CD4-positive, alpha-beta T cell treated with Interleukin-6 for 4 hours (primary cell): ENCODE measurements around the gene CCL7.

Experiments
- DNase-seq: peaks from one replicate; pipeline ENCODE4 v3.0.0-alpha.2; 2020; ENCODE audit warnings: mixed read lengths

The CCL7 gene

GRCh38 chr17:34248511-34249024, 21.5 kb upstream of the CCL7 start:
- no peak for DNase-seq

- no peak for DNase-seq
Observed at GRCh38 chr17:34249061-34249460, 21.0 kb upstream of the CCL7 start.

GRCh38 chr17:34249478-34249877, 20.5 kb upstream of the CCL7 start:
- DNase-seq, result no peak

DNA sequence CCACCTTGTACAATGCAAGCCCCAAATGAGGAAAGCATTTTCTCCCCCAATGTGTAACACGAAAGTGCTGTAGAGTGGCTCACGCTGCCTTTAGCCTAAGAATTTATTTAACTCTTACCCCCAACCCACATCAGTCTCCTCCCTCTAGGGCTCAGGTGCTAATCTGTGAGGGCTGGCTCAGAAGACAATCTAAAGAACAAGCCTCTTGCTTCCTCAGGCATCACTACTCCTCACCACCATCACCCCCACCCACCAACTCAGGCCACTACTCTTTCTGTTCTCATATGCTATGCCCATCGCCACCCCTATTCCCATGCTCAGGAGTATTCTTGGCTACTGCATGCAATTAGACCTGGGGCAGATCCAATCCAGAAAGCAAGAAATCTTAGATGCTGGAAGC, 18.8 kb upstream of the CCL7 start:
- DNase-seq, result no peak

DNA sequence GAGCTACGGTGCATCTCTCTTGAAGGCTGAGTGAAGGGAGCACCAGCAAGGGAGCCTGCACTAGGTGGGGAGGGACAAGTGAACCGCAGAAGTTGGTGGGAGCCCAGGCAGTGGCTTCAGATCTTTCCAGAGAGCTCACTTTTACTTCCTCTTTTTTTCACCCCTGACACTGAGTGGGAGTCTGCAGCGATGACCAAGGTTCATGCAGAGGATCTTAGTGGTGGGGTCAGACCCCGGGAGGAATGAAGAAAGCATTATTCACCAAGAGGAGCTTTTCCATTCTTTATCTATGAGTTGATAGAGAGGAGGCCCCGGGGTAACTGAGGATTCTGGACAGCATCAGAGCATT, 18.0 kb upstream of the CCL7 start:
- no peak for DNase-seq

DNA sequence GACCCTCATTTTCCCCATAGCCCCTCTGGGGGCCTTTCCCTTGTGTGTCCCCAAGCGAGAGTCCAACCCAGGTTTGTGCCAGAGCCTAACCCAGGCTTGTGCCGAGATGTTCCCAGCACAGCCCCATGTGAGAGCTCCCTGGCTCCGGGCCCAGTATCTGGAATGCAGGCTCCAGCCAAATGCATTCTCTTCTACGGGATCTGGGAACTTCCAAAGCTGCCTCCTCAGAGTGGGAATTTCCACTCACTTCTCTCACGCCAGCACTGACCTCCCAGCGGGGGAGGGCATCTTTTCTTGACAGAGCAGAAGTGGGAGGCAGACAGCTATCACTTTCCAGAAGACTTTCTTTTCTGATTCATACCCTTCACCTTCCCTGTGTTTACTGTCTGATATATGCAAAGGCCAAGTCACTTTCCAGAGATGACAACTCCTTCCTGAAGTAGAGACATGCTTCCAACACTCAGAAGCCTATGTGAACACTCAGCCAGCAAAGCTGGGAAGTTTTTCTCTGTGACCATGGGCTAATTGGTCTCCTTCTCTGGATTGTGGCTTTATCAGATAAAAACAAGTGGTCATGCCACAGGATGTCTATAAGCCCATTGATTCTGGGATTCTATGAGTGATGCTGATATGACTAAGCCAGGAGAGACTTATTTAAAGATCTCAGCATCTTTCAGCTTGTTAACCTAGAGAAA, 17.4 kb upstream of the CCL7 start:
- no peak for DNase-seq

GRCh38 chr17:34253139-34253525, 16.9 kb upstream of the CCL7 start:
- DNase-seq, result no peak

DNA sequence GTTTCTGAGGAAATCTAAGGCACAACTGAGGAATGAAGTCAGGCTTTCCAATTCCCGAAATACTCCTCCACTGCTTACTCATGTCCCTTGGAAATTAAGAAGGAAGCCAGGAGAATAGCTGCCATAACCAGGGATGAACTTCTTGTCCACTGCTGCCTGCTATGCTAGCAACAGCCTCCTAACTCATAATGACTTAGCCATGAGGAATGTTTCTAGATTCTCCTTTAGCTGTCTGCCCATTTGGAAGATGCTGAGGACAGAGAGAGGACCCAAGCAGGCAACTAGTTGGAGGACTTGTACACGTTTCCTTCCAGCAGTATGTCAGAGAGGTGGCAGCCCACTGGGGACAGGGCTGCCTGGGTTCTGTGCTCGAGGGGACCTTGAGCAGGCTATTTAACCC, 15.9 kb upstream of the CCL7 start:
- DNase-seq, result no peak

- DNase-seq, result no peak
Observed at GRCh38 chr17:34254651-34255380, 15.2 kb upstream of the CCL7 start, which contains the start of gene CCL2. Gene CCL2, plus strand, starts transcription at chr17:34255285. Its CDS starts 65 bp downstream, at chr17:34255350.

DNA sequence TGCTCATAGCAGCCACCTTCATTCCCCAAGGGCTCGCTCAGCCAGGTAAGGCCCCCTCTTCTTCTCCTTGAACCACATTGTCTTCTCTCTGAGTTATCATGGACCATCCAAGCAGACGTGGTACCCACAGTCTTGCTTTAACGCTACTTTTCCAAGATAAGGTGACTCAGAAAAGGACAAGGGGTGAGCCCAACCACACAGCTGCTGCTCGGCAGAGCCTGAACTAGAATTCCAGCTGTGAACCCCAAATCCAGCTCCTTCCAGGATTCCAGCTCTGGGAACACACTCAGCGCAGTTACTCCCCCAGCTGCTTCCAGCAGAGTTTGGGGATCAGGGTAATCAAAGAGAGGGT, 14.7 kb upstream of the CCL7 start:
- no peak for DNase-seq

- no peak for DNase-seq
Observed at GRCh38 chr17:34255841-34256240, 14.2 kb upstream of the CCL7 start.

DNA sequence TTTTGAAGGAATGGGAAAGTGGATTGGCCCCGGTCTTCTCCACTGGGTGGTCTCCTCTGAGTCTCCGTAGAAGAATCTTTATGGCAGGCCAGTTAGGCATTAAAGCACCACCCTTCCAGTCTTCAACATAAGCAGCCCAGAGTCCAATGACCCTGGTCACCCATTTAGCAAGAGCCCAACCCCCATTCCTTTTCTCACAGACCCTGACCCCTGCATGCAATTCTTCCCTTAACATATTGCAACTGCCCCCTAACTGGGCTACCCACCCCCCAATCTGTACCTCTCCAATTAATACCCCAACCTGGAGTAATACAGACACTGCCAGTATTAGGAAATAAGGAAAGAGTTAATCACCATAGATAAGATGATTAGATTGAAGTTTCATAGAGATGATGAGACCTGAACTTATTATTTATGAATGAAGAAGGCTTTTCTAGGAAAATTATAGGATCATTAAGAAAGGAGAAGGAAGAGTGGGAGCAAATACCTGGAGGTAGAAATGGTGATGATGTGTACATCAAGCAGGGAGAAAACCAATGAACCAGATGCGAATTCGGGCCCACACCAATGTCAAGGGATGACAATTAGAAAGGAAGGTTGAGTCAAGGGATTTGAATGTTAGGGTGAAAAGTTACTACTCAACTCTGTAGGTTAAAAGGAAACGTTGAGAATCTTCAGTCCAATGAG, 12.6 kb upstream of the CCL7 start:
- no peak for DNase-seq

DNA sequence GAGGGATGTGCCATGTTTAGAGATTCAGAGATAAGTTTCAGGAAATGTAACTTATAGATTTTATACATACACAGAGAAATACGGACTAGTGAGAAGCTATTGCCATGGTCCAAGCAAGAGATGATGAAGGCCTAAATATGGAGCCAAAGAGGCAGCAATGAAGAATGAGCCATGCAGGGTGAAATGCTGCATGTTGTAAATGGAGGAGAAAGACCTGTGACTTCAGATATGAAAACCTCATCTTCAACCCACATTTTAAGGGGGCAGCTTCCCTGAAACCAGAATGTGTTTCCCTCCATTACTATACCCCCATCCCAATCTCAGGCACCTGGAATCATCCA, 12.1 kb upstream of the CCL7 start:
- DNase-seq, result no peak

GRCh38 chr17:34259146-34259545, 10.9 kb upstream of the CCL7 start:
- DNase-seq, result no peak

DNA sequence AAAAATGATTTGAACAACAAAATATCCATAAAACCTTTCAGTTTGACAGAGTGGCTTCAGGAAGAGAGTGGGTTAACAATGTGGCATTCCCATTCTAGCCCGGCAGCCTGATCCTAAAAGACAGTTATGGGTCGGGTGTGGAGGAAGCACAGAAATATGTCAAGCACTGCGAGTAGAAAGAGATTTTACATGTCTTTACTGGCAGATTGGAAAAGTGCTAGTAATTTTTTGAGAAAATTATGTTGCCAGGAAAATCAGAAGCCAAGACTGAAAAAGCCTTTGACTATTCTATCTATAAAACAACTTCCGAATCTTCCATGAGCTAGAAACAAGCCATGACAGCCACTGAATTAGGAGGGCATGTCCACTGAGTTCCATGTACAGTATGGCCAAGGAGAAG, 9.2 kb upstream of the CCL7 start:
- no peak for DNase-seq

- DNase-seq, result no peak
Observed at GRCh38 chr17:34261568-34262337, 8.3 kb upstream of the CCL7 start.

- no peak for DNase-seq
Observed at GRCh38 chr17:34265711-34266110, 4.3 kb upstream of the CCL7 start.

DNA sequence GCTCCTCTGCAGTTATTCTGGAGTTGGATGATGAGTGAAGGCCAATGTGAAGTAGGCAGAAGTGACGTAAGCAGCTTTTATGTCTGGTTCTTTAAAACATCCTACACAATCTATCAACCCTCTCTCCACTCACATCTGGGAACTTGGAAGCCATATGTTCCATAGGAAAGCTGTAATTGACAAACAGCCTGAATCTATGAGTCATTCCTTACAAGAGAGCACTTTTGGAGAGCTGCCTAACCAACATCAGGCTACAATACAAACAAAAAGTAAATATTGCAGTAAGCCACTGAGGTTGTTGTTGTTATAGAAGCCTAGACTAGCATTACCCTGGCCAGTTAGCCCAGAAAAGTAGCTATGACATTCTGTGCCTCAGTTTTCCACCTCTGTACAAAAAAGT, 5.9 kb downstream of the CCL7 start:
- DNase-seq, result no peak

GRCh38 chr17:34276826-34277225, 6.8 kb downstream of the CCL7 start:
- no peak for DNase-seq

DNA sequence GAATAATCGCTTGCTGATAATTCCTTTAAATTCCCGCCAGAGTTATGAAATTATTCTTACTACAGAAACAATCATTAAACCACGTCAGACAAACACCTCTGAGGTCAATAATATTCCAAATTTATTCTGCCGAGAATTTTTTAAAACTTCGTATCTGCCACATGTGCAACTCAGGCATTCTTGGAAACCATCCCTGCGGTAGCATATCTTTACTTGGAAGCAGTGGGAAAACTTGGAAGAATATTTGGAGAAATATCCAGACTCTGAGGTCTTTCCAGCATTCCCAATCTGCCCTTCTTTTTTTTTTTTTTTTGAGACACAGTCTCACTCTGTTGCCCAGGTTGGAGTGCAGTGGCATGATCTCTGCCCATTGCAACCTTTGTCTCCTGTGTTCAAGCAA, 13.6 kb downstream of the CCL7 start:
- DNase-seq, result no peak

DNA sequence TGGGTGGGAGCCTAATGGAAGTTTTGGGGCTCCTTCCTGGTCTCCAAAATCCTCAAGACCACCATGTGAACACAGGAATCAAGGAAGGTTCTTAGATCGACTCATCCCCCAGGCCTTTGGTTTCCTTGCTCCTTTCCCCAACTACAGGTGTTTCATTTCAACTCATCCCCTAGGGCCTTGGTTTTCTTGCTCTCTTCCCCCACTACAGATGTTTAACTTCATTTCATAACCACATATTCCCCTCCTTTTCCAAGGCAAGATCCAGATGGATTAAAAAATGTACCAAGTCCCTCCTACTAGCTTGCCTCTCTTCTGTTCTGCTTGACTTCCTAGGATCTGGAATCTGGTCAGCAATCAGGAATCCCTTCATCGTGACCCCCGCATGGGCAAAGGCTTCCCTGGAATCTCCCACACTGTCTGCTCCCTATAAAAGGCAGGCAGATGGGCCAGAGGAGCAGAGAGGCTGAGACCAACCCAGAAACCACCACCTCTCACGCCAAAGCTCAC, 15.3 kb downstream of the CCL7 start, which contains the start of gene CCL11:
Gene CCL11 (plus strand): TSS at position 457 of the 507 bp plus-strand sequence. CDS start 67 bp downstream, outside the sequence.
- DNase-seq, result no peak

- DNase-seq, result no peak
Observed at GRCh38 chr17:34287875-34288274, 17.9 kb downstream of the CCL7 start.

- no peak for DNase-seq
Observed at GRCh38 chr17:34290586-34290985, 20.6 kb downstream of the CCL7 start.
